Stomach smooth muscle (tissue), 2 donors: Measurements from ENCODE around the gene OPA1.
"Not testable (repeated sequence)": the region's sequence is repeated elsewhere in the genome, so short reads cannot be mapped to it uniquely, and the experiment has no call there.

Source experiments
- H3K27ac ChIP-seq: one replicate; pipeline ENCODE4 v1.7.0; 2013; ENCODE audit warnings: mild to moderate bottlenecking, low read length, inconsistent platforms
- H3K27me3 ChIP-seq, 2 donors: one replicate each; pipeline ENCODE4 v1.7.0; 2013; ENCODE audit warnings: low read length in 2 of 2; ENCODE audit not compliant: insufficient read depth in 2 of 2, control insufficient read depth in 1 of 2
- H3K36me3 ChIP-seq, 2 donors: one replicate each; pipeline ENCODE4 v1.7.0; 2013; ENCODE audit warnings: low read length in 2 of 2; ENCODE audit not compliant: control insufficient read depth in 2 of 2, insufficient read depth in 2 of 2
- H3K4me1 ChIP-seq: one replicate; pipeline ENCODE4 v1.7.0; 2013; ENCODE audit warnings: low read length; ENCODE audit not compliant: control insufficient read depth, insufficient read depth
- H3K4me3 ChIP-seq, 2 donors: one replicate each; pipeline ENCODE4 v1.7.0; 2013; ENCODE audit warnings: low read length in 2 of 2
- H3K9ac ChIP-seq, 2 donors: one replicate each; pipeline ENCODE4 v1.7.0; 2013; ENCODE audit warnings: low read length in 2 of 2, mild to moderate bottlenecking in 1 of 2
- H3K9me3 ChIP-seq, 2 donors: one replicate each; pipeline ENCODE4 v1.7.0; 2013; ENCODE audit warnings: low read length in 2 of 2; ENCODE audit not compliant: control insufficient read depth in 2 of 2
- donor health status: healthy.
- donor health status: Pancreatic carcinoma.

Gene OPA1

DNA sequence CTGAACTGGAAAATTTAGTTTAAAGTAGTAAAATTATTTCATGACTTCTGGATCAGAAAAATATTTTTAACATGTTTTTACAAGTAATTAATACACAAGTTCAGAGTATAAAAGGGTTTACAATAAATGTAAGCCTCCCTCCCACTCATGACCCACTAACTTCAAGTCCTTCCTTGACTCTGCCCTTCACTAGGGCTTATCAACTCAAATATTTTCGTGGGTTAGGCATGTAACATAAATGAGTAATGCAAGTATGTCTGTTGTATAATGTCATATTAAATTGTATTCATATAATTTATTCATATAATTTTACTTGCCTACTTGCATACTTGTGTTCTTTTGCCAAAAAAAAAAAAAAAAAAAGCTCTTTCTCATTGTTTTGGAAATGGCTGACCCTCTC lies 3.4 kb upstream of the OPA1 start:
- Histone ChIP-seq H3K27me3 (no peaks in the 10 kb centered on the region), H3K36me3 (no peaks in the 10 kb centered on the region), H3K4me3 (no peak overlapping the region), H3K27ac (no peak overlapping the region), H3K9me3 (no peaks in the 10 kb centered on the region), H3K4me1 (peaks cover 13% of the 10 kb centered on the region), H3K9ac (no peak overlapping the region)

- Histone ChIP-seq H3K9me3 (no peaks in the 10 kb centered on the region), H3K36me3 (no peaks in the 10 kb centered on the region), H3K4me1 (peaks cover 14% of the 10 kb centered on the region), H3K27ac (no peak overlapping the region), H3K27me3 (no peaks in the 10 kb centered on the region), H3K4me3 (no peak overlapping the region), H3K9ac (no peak overlapping the region)
Observed at GRCh38 chr3:193590088-193590856, 2.7 kb upstream of the OPA1 start.

DNA sequence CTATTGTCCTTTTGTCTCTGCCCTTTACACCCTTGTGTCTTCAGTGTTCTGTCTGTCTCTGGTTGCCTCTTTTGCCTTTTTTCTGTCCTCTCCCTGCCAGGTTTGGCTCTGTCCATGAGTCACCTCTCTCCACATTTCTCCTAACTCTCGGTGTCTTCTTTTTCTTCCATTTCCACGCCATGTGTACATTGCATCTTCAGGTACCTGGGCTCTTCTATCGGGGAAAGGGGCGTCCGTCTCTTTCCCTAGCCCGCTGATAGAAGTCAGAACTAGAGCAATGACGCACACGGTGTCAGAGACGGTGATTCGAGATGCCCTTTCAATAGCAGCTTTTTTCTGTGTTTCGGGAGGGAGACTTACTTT lies 641 bp downstream of the OPA1 start:
- no peaks in the 10 kb centered on the region for H3K27me3 ChIP-seq
- H3K9me3 ChIP-seq, result no peaks in the 10 kb centered on the region
- H3K4me1 ChIP-seq, result peaks cover 16% of the 10 kb centered on the region

DNA sequence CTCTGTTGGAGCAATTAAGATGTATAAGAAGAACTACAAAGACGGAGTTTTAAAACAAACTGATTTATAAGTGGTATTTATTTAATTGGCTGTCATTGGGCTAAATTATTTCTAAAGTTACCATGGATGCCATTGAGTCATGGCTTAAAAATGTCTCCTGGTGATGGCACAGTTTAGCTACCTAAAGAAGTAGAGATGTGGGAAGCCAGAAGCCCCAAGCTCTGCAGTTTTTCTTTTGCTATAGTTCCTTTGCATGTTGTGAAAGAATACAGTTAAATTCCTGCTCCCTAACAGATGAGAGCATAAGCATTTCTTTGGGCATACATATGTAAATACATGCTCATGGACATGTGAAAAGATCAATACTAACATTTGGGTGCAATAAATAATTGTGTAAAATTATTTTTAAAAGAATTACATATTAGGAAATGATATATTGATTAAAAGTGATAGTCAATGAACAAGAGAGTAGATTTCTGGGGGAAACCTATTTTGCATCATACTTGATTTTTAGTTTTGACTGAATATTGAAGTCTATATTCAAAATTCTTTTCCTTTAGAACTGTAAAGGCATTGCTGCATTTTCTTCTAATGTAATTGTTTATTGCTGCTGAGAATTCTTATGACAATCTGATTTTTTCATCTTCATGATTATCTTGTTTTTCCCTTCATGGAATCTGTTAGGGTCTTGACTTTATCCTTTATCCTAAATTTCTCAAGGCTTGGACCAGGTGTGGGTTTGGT lies 2.1 kb downstream of the OPA1 start:
- Histone ChIP-seq H3K4me3 (no peak overlapping the region), H3K36me3 (peaks cover 3 to 7% of the 10 kb centered on the region in 2 donors), H3K27me3 (no peaks in the 10 kb centered on the region)

More for the DNA sequence above, 641 bp downstream of the OPA1 start:
- peak overlapping the region; percentile 85 for H3K27ac ChIP-seq
- H3K36me3 ChIP-seq, result peaks cover 3 to 6% of the 10 kb centered on the region in 2 donors
- H3K9ac ChIP-seq, result peak overlapping the region; percentile 91 to 99
- peak overlapping the region; percentile 76 to 98 for H3K4me3 ChIP-seq

DNA sequence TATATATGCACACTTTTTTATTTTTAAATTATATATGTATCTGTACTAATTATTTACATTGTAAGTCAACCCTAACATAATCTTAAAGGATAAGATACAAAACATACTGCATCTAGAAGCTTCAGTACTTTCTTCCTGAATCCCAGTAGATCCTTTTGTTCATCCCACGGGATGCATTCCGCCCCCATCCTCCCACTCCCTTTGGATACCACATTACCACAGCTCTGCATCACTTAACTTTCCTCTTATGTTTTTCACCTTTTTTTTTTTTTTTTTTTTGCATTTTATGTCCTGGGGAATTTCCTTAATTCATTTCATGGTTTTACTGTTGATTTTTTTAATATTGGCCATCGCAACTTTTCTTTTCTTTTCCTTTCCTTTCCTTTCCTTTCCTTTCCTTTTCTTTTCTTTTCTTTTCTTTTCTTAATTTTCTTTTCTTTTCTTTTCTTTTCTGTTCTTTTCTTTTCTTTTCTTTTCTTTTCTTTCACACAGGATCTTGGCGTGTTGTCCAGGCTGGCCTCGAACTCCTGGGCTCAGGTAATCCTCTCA lies 3.0 kb downstream of the OPA1 start:
- Histone ChIP-seq H3K27ac (no peak overlapping the region), H3K4me1 (peaks cover 16% of the 10 kb centered on the region), H3K9ac (no peak overlapping the region), H3K27me3 (no peaks in the 10 kb centered on the region), H3K36me3 (peaks cover 3 to 7% of the 10 kb centered on the region in 2 donors), H3K4me3 (no peak overlapping the region), H3K9me3 (no peaks in the 10 kb centered on the region)

More for the DNA sequence above, 2.1 kb downstream of the OPA1 start:
- H3K9ac ChIP-seq, result no peak overlapping the region
- peaks cover 16% of the 10 kb centered on the region for H3K4me1 ChIP-seq
- H3K9me3 ChIP-seq, result no peaks in the 10 kb centered on the region
- H3K27ac ChIP-seq, result no peak overlapping the region

GRCh38 chr3:193598202-193598601 lies 5.2 kb downstream of the OPA1 start:
- Histone ChIP-seq H3K27me3 (no peaks in the 10 kb centered on the region), H3K4me3 (no peak overlapping the region), H3K9me3 (no peaks in the 10 kb centered on the region), H3K36me3 (peaks cover 3 to 7% of the 10 kb centered on the region in 2 donors), H3K4me1 (peaks cover 11% of the 10 kb centered on the region), H3K9ac (no peak overlapping the region), H3K27ac (no peak overlapping the region)

- Histone ChIP-seq H3K36me3 (peaks cover 3 to 7% of the 10 kb centered on the region in 2 donors), H3K27ac (no peak overlapping the region), H3K9me3 (no peaks in the 10 kb centered on the region), H3K9ac (no peak overlapping the region), H3K4me1 (peaks cover 4% of the 10 kb centered on the region), H3K27me3 (no peaks in the 10 kb centered on the region), H3K4me3 (no peak overlapping the region)
Observed at GRCh38 chr3:193599393-193599792, 6.4 kb downstream of the OPA1 start.

DNA sequence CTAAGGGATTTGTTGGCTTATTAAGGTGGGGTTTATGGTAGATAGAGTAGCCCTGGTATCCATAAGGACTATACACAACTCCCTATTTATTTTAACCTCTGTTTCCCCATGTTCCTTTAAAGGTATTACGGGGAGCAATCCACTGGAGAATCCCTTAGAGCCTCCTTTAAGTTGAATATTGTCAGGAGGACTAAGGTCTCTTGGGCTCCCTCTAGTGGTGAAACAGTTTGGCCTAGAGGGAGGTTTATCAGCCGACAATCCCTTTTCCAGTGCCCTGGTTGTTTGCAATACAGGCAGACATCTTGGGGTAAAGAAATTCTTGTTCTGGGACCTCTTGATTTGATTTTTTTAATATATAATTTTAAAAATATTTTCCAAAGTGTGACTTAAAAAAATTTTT lies 12.9 kb downstream of the OPA1 start:
- H3K27me3 ChIP-seq, result no peaks in the 10 kb centered on the region
- no peak overlapping the region for H3K4me3 ChIP-seq
- H3K9ac ChIP-seq, result no peak overlapping the region
- H3K36me3 ChIP-seq, result no peaks in the 10 kb centered on the region
- no peak overlapping the region for H3K27ac ChIP-seq
- H3K9me3 ChIP-seq, result no peaks in the 10 kb centered on the region
- no peaks in the 10 kb centered on the region for H3K4me1 ChIP-seq

DNA sequence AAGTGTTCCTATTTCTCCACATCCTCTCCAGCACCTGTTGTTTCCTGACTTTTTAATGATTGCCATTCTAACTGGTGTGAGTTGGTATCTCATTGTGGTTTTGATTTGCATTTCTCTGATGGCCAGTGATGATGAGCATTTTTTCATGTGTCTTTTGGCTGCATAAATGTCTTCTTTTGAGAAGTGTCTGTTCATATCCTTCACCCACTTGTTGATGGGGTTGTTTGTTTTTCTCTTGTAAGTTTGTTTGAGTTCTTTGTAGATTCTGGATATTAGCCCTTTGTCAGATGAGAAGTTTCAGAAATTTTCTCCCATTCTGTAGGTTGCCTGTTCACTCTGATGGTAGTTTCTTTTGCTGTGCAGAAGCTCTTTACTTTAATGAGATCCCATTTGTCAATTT lies 13.9 kb downstream of the OPA1 start:
- H3K4me1 ChIP-seq, H3K27ac ChIP-seq, H3K27me3 ChIP-seq, H3K9ac ChIP-seq, H3K36me3 ChIP-seq, H3K4me3 ChIP-seq, H3K9me3 ChIP-seq: not testable (repeated sequence)

- H3K9me3 ChIP-seq, H3K36me3 ChIP-seq, H3K9ac ChIP-seq, H3K4me1 ChIP-seq, H3K27me3 ChIP-seq, H3K4me3 ChIP-seq, H3K27ac ChIP-seq: not testable (repeated sequence)
Observed at GRCh38 chr3:193610516-193610915, 17.5 kb downstream of the OPA1 start.

DNA sequence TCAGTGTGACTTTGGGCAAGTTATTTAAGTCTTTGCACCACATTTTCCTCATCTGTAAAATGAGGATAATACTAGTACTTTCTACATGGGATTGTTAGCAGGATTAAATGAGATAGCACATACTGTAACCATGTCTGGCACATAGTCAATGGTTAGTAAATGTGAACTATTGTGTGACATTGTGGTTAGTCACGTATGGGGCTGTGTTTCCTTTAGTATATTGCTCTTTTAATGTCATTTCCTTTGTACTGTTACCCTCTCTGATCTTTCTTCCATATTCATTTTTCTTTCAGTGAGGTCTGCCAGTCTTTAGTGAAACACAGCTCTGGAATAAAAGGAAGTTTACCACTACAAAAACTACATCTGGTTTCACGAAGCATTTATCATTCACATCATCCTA lies 21.4 kb downstream of the OPA1 start:
- Histone ChIP-seq H3K9ac (no peak overlapping the region), H3K27me3 (no peaks in the 10 kb centered on the region), H3K4me1 (no peaks in the 10 kb centered on the region), H3K9me3 (peaks cover 0 to 4% of the 10 kb centered on the region in 2 donors), H3K4me3 (no peak overlapping the region), H3K27ac (no peak overlapping the region), H3K36me3 (peaks cover 5 to 11% of the 10 kb centered on the region in 2 donors)
